ENCODE data around the gene NR1D1. TPM values are rescaled to one million over a fixed set of nuclear protein-coding genes. Genes with fewer than 3 reads are reported as not detected.

NR1D1 gene
- total and polyA plus RNA-seq, 2 of the 13 experiments (the other 11 are each of a cell fraction or from before 2014, with no cell fraction given), result 2.1 to 2.7 TPM

- TF ChIP-seq FOXP4 (CRISPR knock-in tag; IDR thresholded peaks at IDR 0.05), result no peak
- no peak for TF ChIP-seq ZNF782 (CRISPR knock-in tag; IDR thresholded peaks at IDR 0.05; ENCODE audit: borderline replicate concordance)
- no peak for TF ChIP-seq MYC (CRISPR knock-in tag; IDR thresholded peaks at IDR 0.05; ENCODE audit: borderline replicate concordance)
- no peak for TF ChIP-seq IKZF1 (IDR thresholded peaks at IDR 0.05)
- TF ChIP-seq NAIF1 (CRISPR knock-in tag; IDR thresholded peaks at IDR 0.05; ENCODE audit: borderline replicate concordance), result peak; percentile 71; the same call in 1 of the 2 replicates
- no peak for TF ChIP-seq ZNF7 (CRISPR knock-in tag; IDR thresholded peaks at IDR 0.05)
- no peak for TF ChIP-seq SNAPC5 (CRISPR knock-in tag; IDR thresholded peaks at IDR 0.05; ENCODE audit: borderline replicate concordance)
- no peak for TF ChIP-seq NFIB (CRISPR knock-in tag; IDR thresholded peaks at IDR 0.05; ENCODE audit: borderline replicate concordance)
- TF ChIP-seq ZNF335 (CRISPR knock-in tag; IDR thresholded peaks at IDR 0.05), result no peak
- TF ChIP-seq CBX1 (IDR thresholded peaks at IDR 0.05; ENCODE audit: low read depth), result no peak
- no peak for TF ChIP-seq ZFP41 (CRISPR knock-in tag; IDR thresholded peaks at IDR 0.05; ENCODE audit: borderline replicate concordance)
- 0 out of 2 replicates have a peak, but pooled peaks have one; percentile 45 for TF ChIP-seq ZXDC (CRISPR knock-in tag; IDR thresholded peaks at IDR 0.05)
- no peak for TF ChIP-seq PRPF4 (IDR thresholded peaks at IDR 0.05; ENCODE audit: low read depth, low read length, poor library complexity, severe bottlenecking)
Observed at GRCh38 chr17:40115101-40115436, 14.7 kb upstream of the NR1D1 start (continued).
